ENCODE measurements around the gene BDKRB1.

- TF ChIP-seq POLR2A (IDR thresholded peaks at IDR 0.05): no peak
- no peak for TF ChIP-seq POLR2AphosphoS5 (IDR thresholded peaks at IDR 0.05)
Observed at GRCh38 chr14:96287856-96288255, 31.8 kb downstream of the BDKRB1 start.
